SU-DHL-6 (cell line): ENCODE measurements around the gene DAG1.

Experiments used
- H2AFZ ChIP-seq: fragments of 200-600 bp; sonication (generic); 2 replicates; pipeline ENCODE4 v1.6.1; 2014; ENCODE audit warnings: low read depth, mild to moderate bottlenecking, moderate library complexity, mixed read lengths, antibody characterized with exemption, low read length; ENCODE audit not compliant: severe bottlenecking
- H3F3A ChIP-seq: fragments of 200-600 bp; shearing (Covaris generic); 2 replicates; pipeline ENCODE4 v1.6.0; 2016; ENCODE audit warnings: antibody characterized with exemption, mild to moderate bottlenecking; ENCODE audit not compliant: insufficient read depth
- H3K27ac ChIP-seq: fragments of 200-600 bp; sonication (generic); 2 replicates; pipeline ENCODE4 v1.5.1; 2016; ENCODE audit warnings: low read depth, mild to moderate bottlenecking, low read length, moderate library complexity, mixed read lengths
- H3K27me3 ChIP-seq: fragments of 200-600 bp; sonication (generic), shearing (Covaris generic); 2 replicates; pipeline ENCODE4 v1.6.0; 2014; ENCODE audit warnings: mild to moderate bottlenecking, low read length
- H3K36me3 ChIP-seq: fragments of 200-600 bp; sonication (generic); 2 replicates; pipeline ENCODE4 v1.6.1; 2014; ENCODE audit warnings: mild to moderate bottlenecking, low read length, mixed read lengths
- H3K4me2 ChIP-seq: fragments of 300-600, 200-600 bp; shearing (Covaris generic), sonication (generic); 2 replicates; pipeline ENCODE4 v1.6.0; 2014; ENCODE audit warnings: low read length, low read depth, mild to moderate bottlenecking; ENCODE audit not compliant: poor library complexity, severe bottlenecking
- H3K4me3 ChIP-seq: fragments of 200-600 bp; sonication (generic); 2 replicates; pipeline ENCODE4 v1.5.1; 2014; ENCODE audit warnings: antibody characterized with exemption, low read length, mild to moderate bottlenecking, mixed read lengths; ENCODE audit not compliant: insufficient read depth, poor library complexity, severe bottlenecking
- H3K79me2 ChIP-seq: fragments of 200-600 bp; sonication (generic); 2 replicates; pipeline ENCODE4 v1.6.1; 2014; ENCODE audit warnings: mild to moderate bottlenecking, low read length, moderate library complexity; ENCODE audit not compliant: insufficient read depth
- H3K9ac ChIP-seq: fragments of 200-600 bp; sonication (generic); 2 replicates; pipeline ENCODE4 v1.7.0; 2014; ENCODE audit warnings: mild to moderate bottlenecking, low read length
- H3K9me2 ChIP-seq: fragments of 200-600 bp; sonication (generic); replicated peaks from 2 replicates; pipeline ENCODE4 v1.6.1; 2014; ENCODE audit warnings: low read length; ENCODE audit not compliant: insufficient read depth
- H3K9me3 ChIP-seq: fragments of 200-600 bp; sonication (generic); 2 replicates; pipeline ENCODE4 v1.6.1; 2014; ENCODE audit warnings: low read length, mixed read lengths; ENCODE audit not compliant: insufficient read depth
- H4K20me1 ChIP-seq: fragments of 200-600 bp; sonication (generic); 2 replicates; pipeline ENCODE4 v1.6.1; 2014; ENCODE audit warnings: low read depth, mild to moderate bottlenecking, antibody characterized with exemption, low read length, moderate library complexity, mixed read lengths
- EZH2phosphoT487 ChIP-seq: fragments of 200-600 bp; sonication (generic), shearing (Covaris generic); conservative IDR thresholded peaks from 2 replicates; pipeline ENCODE4 v1.6.1; 2018; ENCODE audit warnings: mild to moderate bottlenecking, antibody characterized with exemption, low read length, moderate library complexity, mixed read lengths
- TF ChIP-seq, protein P1 (sequence below): fragments of 200-600 bp; sonication (generic); IDR thresholded peaks from one replicate; pipeline ENCODE4 v1.5.1; 2017; ENCODE audit warnings: antibody characterized with exemption, mild to moderate bottlenecking, low read length, moderate library complexity; ENCODE audit not compliant: insufficient read depth, poor library complexity, severe bottlenecking

DAG1 gene

DNA sequence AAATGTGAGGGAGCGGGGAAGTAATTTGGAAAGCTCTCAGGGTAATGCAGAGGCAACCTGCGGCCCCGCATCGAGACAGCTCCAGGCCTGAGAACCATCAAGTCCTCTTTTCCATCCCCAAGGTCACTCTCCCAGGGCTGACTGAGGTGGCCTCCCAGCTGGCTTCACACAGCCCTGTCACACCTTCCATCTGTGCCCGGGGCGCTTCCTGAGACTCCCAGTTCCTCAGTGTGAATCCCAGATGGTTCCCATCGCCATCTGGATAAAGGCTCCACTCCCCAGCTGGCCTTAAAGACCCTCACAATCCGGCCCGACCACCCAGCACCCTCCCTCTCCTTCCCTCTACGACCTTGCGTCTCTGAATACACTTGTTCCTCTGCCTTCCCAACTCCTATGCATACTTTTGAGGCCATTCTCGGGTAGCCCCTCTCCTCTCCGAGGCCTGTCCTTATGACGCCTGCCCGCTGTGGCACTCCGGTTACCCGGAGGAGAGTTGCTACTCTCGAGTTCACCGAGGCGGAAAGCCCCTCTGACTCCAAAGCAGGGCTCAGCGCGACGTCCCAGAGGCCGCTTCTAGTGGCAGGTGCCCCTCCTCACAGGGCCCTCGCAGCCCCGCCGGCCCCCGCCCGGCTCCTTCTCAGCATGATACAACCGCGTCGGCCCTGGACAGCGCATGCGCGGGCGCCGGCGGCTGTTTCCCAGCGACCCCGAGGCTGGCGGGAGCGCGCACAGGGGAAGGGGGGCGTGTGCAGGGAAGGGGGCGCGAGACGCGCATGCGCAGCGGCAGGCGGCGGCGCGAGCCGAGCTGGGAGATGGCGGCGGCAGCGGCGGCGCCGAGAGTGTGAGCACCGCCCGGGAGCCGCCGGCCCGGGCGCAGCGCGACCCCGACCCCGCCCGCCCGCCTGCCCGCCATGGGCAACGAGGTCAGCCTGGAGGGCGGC, 83.9 kb downstream of the DAG1 start, which contains the start of gene BSN:
TSS of gene BSN (plus strand) at position 786 of the 941 bp plus-strand sequence. CDS start at position 912, 126 bp downstream.
- H3K9ac ChIP-seq, result peak within 1 kb of the TSS; percentile 79
- no peaks in the 10 kb centered on the region for H3K9me3 ChIP-seq
- no peaks in the 10 kb centered on the region for H3F3A ChIP-seq
- H2AFZ ChIP-seq, result peak within 1 kb of the TSS; percentile 99
- H3K27ac ChIP-seq, result no peak within 1 kb of the TSS
- no peaks in the 10 kb centered on the region for H3K27me3 ChIP-seq
- peak within 1 kb of the TSS; percentile 76 for H3K4me2 ChIP-seq
- H3K79me2 ChIP-seq, result no peaks in the 10 kb centered on the region
- no peaks in the 10 kb centered on the region for H3K36me3 ChIP-seq
- peak within 1 kb of the TSS; percentile 63 for H3K4me3 ChIP-seq
- no peaks in the 10 kb centered on the region for H4K20me1 ChIP-seq
- H3K9me2 ChIP-seq, result no peaks in the 10 kb centered on the region
- TF ChIP-seq, protein P1, sequence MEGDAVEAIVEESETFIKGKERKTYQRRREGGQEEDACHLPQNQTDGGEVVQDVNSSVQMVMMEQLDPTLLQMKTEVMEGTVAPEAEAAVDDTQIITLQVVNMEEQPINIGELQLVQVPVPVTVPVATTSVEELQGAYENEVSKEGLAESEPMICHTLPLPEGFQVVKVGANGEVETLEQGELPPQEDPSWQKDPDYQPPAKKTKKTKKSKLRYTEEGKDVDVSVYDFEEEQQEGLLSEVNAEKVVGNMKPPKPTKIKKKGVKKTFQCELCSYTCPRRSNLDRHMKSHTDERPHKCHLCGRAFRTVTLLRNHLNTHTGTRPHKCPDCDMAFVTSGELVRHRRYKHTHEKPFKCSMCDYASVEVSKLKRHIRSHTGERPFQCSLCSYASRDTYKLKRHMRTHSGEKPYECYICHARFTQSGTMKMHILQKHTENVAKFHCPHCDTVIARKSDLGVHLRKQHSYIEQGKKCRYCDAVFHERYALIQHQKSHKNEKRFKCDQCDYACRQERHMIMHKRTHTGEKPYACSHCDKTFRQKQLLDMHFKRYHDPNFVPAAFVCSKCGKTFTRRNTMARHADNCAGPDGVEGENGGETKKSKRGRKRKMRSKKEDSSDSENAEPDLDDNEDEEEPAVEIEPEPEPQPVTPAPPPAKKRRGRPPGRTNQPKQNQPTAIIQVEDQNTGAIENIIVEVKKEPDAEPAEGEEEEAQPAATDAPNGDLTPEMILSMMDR, result no peak
- TF ChIP-seq EZH2phosphoT487, result no peak

DNA sequence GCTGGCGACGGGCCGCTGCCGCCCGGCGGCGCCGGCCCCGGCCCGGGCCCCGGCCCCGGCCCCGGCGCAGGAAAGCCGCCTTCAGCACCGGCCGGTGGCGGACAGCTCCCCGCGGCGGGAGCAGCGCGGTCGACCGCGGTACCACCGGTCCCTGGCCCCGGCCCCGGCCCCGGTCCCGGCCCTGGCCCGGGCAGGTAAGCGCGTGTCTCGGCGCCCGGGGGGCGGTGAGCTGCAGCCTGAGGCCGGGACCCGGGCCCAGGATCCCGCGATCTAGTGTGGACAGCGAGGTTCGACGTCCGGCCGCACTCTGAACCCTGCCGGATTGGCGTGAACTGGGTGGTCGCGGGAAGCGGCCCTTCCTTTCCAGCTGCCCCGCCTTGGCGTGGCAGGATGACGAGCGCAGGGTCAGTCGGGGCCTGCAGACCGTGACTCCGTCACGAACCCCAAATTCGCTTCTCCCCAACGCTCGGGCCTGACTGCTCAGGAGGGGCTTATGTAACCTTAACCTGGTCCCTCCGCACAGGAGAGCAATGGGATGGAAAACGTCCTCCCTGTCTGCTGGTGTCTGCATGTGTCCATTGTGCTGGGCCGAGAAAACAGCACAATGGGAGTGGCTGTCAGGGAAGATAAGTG, 84.7 kb downstream of the DAG1 start:
- peak overlapping the region; percentile 39 for H3K4me2 ChIP-seq
- no peaks in the 10 kb centered on the region for H3K9me3 ChIP-seq
- TF ChIP-seq, protein P1, result no peak
- TF ChIP-seq EZH2phosphoT487, result no peak
- H2AFZ ChIP-seq, result no peak overlapping the region
- no peaks in the 10 kb centered on the region for H3K79me2 ChIP-seq
- H3K4me3 ChIP-seq, result peak overlapping the region; percentile 36
- no peak overlapping the region for H3K9ac ChIP-seq
- no peaks in the 10 kb centered on the region for H3K27me3 ChIP-seq
- no peaks in the 10 kb centered on the region for H3K9me2 ChIP-seq
- H3F3A ChIP-seq, result no peaks in the 10 kb centered on the region
- no peaks in the 10 kb centered on the region for H3K36me3 ChIP-seq
- no peaks in the 10 kb centered on the region for H4K20me1 ChIP-seq
- H3K27ac ChIP-seq, result no peak overlapping the region

DNA sequence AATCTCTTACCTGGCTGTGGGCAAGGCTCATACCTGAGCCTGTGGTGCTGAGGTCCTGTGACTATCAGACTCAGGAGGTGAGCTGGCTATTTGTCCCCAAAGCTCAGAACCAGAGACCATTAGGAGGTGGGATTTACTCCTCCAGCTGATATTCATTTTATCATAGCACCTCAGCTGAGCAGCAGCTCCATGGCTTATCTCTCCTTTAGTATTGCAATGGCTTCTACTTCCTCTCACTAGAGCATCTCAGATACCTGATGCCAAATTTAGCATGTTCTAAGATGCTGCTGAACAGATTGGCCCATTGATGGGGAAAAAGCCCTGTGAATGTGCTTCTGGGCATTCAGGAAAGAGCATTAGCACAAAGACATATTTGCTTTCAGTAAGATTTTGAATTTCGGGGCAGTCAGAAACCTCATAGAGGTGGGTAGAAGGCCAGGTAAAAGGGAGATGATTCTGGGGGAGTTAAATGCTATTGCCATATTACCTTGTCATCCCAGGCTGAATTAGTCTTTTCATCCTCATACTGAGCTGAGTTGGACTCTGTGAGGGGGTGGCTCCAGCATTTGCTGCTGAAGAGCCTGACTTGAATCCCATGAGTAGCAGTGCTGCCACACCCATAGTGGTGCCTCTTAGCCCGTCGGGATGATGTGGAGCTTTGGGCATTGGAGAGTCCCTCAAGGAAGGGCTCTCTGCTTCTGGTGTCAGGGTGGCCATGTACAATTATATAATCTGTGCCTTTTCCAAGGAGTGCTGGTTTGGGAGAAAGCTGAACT, 86.6 kb downstream of the DAG1 start:
- Histone ChIP-seq H3K9me2 (no peaks in the 10 kb centered on the region), H3K9ac (no peak overlapping the region), H3K4me3 (no peak overlapping the region), H3K27ac (no peak overlapping the region), H4K20me1 (no peaks in the 10 kb centered on the region), H3K36me3 (no peaks in the 10 kb centered on the region), H3K9me3 (no peaks in the 10 kb centered on the region), H2AFZ (no peak overlapping the region), H3F3A (no peaks in the 10 kb centered on the region), H3K4me2 (no peak overlapping the region), H3K27me3 (no peaks in the 10 kb centered on the region), H3K79me2 (no peaks in the 10 kb centered on the region)
- TF ChIP-seq, protein P1, result no peak
- TF ChIP-seq EZH2phosphoT487, result no peak
